Body of pancreas (tissue), 4 donors: Measurements from ENCODE around the gene CSTPP1.

Source experiments
- POLR2A ChIP-seq, 3 donors: fragments of 450-650 bp; IDR thresholded peaks; one replicate each; pipeline ENCODE4 v1.6.1; 2016; ENCODE audit warnings: antibody characterized with exemption in 3 of 3, mild to moderate bottlenecking in 2 of 3
- TF ChIP-seq, protein P1 (sequence below), 7 experiments: fragments of 450-650 bp in 4 of 7; fragments of 200-600 bp in 3 of 7; sonication (generic) in 3 of 7; IDR thresholded peaks; one replicate each; pipeline ENCODE4 v1.5.1; 2016 to 2019; ENCODE audit warnings: antibody characterized with exemption in 7 of 7

DNA sequence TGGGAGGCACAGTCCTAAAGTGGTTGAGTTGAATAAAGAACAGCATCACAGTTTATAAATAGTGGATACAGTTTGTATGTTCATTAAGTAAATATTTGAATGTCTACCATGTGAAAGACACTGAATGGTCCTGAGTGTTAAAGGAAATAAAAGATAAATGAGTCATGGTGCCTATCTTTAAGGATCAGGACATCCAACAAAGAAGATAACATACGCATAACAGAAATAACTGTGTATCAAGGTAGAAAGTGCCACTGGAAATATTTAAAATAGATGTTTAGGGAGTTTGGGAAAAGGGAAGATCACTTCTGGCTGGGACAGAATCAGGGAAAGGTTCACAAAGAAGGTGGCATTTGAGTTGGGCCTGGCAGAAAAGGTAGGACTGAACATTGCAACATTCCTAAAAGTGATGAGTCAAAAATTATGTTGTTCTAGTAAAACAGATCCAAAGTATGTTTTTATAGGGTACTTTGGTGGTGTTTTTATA is 41.5 kb downstream of the CSTPP1 start:
- TF ChIP-seq, protein P1, sequence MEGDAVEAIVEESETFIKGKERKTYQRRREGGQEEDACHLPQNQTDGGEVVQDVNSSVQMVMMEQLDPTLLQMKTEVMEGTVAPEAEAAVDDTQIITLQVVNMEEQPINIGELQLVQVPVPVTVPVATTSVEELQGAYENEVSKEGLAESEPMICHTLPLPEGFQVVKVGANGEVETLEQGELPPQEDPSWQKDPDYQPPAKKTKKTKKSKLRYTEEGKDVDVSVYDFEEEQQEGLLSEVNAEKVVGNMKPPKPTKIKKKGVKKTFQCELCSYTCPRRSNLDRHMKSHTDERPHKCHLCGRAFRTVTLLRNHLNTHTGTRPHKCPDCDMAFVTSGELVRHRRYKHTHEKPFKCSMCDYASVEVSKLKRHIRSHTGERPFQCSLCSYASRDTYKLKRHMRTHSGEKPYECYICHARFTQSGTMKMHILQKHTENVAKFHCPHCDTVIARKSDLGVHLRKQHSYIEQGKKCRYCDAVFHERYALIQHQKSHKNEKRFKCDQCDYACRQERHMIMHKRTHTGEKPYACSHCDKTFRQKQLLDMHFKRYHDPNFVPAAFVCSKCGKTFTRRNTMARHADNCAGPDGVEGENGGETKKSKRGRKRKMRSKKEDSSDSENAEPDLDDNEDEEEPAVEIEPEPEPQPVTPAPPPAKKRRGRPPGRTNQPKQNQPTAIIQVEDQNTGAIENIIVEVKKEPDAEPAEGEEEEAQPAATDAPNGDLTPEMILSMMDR (IDR thresholded peaks at IDR 0.05), result no peak
- peak in 1 of 3 donors; percentile 8 for TF ChIP-seq POLR2A (IDR thresholded peaks at IDR 0.05)
